ENCODE results near the gene CD55.

- no peak for TF ChIP-seq CTCF (IDR thresholded peaks at IDR 0.05; ENCODE audit: low read depth, low read length)
- TF ChIP-seq EZH2phosphoT487 (IDR thresholded peaks at IDR 0.05; ENCODE audit: low read depth) = no peak
These were observed 14.9 kb upstream of the CD55 start for GRCh38 chr1:207306603-207307002.

Measured in OCI-LY3 (cell line).